ENCODE results near the gene RERE. TPM values are rescaled to one million over a fixed set of nuclear protein-coding genes. Genes with fewer than 3 reads are reported as not detected.

RERE gene
- total RNA-seq, 1 experiment from 2014 or later, result 40.6 TPM

DNA sequence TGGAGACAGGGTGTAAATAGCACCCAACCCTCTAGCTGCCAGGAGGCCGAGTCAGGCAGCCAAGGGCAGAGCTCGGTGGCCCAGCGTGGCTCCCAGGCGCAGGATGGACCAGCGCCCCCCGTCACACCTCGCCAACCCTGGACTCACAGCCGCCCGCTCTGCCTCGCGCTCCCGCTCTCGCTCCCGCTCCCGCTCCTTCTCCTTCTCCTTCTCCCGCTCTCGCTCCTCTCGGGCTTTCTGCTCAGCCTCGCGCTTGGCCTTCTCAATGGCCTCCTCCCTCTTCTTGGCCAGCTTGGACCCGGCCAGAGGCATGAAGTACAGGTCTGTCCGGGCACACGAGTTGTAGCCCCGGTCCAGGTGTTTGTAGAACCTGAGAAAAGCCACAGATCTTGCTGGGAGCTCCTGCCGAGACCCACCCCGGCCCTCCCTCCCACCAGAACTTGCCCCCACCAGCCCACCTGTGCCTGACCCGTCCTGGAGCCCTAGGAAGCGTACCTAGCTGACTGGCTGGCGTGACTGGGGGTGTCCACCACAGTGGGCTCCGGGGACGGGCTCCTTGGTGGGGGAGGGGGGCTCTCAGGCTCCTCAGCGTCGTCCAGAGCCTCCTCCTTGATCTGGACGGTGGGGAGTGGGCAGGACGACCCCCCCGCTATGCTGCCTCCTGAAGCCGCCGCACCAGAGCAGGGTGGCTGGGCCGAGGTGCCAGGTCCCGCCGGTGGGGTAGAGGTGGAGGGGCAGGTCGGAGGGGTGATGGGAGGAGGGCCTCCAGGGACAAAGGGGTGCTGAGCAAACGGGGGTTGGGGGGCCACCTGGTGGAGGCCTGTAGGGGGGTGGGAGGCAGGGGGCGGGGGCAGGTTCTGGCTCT lies 457.6 kb downstream of the RERE start:
- RAD21 ChIA-PET (ENCODE audit: low non-redundant PET in 1 of 2, low total read pairs in 2 of 2, uncharacterized antibody in 2 of 2, unreplicated experiment in 2 of 2), result no interaction called here
- Histone ChIP-seq H2AFZ (ENCODE audit: low read depth, low read length, poor library complexity, severe bottlenecking) (no peak overlapping the region), H3K9ac (ENCODE audit: low read length) (no peak overlapping the region), H4K20me1 (ENCODE audit: insufficient read depth) (no peaks in the 10 kb centered on the region), H3K9me2 (ENCODE audit: insufficient read depth) (no peaks in the 10 kb centered on the region), H3K4me3 (replicated peaks in 1 of 2; ENCODE audit: low read depth in 1 of 2, low read length in 2 of 2) (no peak overlapping the region), H3K4me2 (ENCODE audit: low read length) (no peak overlapping the region), H3K36me3 (ENCODE audit: control insufficient read depth in 1 of 2, insufficient read depth in 2 of 2, low read length in 2 of 2) (peaks cover 10 to 11% of the 10 kb centered on the region in 2 experiments; a peak in 3 of 4 replicates), H3K27me3 (ENCODE audit: insufficient read depth, low read length) (no peaks in the 10 kb centered on the region), H3K27ac (ENCODE audit: low read depth, low read length) (no peak overlapping the region), H3K79me2 (ENCODE audit: insufficient read depth, low read length) (no peaks in the 10 kb centered on the region), H3K4me1 (ENCODE audit: control insufficient read depth in 1 of 2, insufficient read depth in 2 of 2, low read length in 2 of 2) (no peaks in the 10 kb centered on the region), H3K9me3 (ENCODE audit: control insufficient read depth in 1 of 2, insufficient read depth in 1 of 2, low read depth in 1 of 2, low read length in 2 of 2) (no peaks in the 10 kb centered on the region)
- TF ChIP-seq, protein P1, sequence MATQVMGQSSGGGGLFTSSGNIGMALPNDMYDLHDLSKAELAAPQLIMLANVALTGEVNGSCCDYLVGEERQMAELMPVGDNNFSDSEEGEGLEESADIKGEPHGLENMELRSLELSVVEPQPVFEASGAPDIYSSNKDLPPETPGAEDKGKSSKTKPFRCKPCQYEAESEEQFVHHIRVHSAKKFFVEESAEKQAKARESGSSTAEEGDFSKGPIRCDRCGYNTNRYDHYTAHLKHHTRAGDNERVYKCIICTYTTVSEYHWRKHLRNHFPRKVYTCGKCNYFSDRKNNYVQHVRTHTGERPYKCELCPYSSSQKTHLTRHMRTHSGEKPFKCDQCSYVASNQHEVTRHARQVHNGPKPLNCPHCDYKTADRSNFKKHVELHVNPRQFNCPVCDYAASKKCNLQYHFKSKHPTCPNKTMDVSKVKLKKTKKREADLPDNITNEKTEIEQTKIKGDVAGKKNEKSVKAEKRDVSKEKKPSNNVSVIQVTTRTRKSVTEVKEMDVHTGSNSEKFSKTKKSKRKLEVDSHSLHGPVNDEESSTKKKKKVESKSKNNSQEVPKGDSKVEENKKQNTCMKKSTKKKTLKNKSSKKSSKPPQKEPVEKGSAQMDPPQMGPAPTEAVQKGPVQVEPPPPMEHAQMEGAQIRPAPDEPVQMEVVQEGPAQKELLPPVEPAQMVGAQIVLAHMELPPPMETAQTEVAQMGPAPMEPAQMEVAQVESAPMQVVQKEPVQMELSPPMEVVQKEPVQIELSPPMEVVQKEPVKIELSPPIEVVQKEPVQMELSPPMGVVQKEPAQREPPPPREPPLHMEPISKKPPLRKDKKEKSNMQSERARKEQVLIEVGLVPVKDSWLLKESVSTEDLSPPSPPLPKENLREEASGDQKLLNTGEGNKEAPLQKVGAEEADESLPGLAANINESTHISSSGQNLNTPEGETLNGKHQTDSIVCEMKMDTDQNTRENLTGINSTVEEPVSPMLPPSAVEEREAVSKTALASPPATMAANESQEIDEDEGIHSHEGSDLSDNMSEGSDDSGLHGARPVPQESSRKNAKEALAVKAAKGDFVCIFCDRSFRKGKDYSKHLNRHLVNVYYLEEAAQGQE (IDR thresholded peaks at IDR 0.05; ENCODE audit: low read depth), result no peak
- TF ChIP-seq CEBPB (IDR thresholded peaks at IDR 0.05; ENCODE audit: low read depth) (no peak), TCF7L2 (IDR thresholded peaks at IDR 0.05; ENCODE audit: borderline replicate concordance, extremely low read depth, insufficient read depth, insufficient read length) (no peak), CBX3 (IDR thresholded peaks at IDR 0.05; ENCODE audit: low read depth) (no peak), POLR2A (IDR thresholded peaks at IDR 0.05; ENCODE audit: borderline replicate concordance, extremely low read depth, insufficient read depth, insufficient read length) (no peak)
- no TSS peak for BruUV-seq (replicated peaks)
- DNase-seq (ENCODE audit: low read depth, low spot score) (no peak), ATAC-seq (no peak)
- POLR2A ChIA-PET, result no interaction called here
- intact Hi-C loops (cut with micrococcal nuclease), result no loop called here
- CTCF ChIA-PET, result interaction anchor here (1.1 kb wide), 1 partner anchor 11 kb away, joined by 3 read pairs; no protein-coding TSS in a partner anchor
